H9 (cell line): Measurements from ENCODE around the gene BRD3OS. TPM values are rescaled to one million over a fixed set of nuclear protein-coding genes. Genes with fewer than 3 reads are reported as not detected.

Experiments used
- DNase-seq: peaks from one replicate; pipeline ENCODE4 v3.0.0-alpha.2; 2017
- H2AFZ ChIP-seq: one replicate; pipeline ENCODE4 v1.6.1; 2013; ENCODE audit warnings: mild to moderate bottlenecking, low read length, control low read depth, moderate library complexity
- H2AK5ac ChIP-seq: 2 replicates; pipeline ENCODE4 v1.6.1; 2013; ENCODE audit warnings: low read length, control low read depth, mixed read lengths; ENCODE audit not compliant: insufficient read length
- H2BK120ac ChIP-seq: one replicate; pipeline ENCODE4 v1.6.1; 2013; ENCODE audit warnings: low read depth, mild to moderate bottlenecking, low read length, control low read depth, inconsistent platforms; ENCODE audit not compliant: poor library complexity, severe bottlenecking
- H2BK12ac ChIP-seq: 2 replicates; pipeline ENCODE4 v1.6.1; 2013; ENCODE audit warnings: low read length, control low read depth, mixed read lengths, low read depth; ENCODE audit not compliant: insufficient read length
- H2BK15ac ChIP-seq: 2 replicates; pipeline ENCODE4 v1.6.1; 2013; ENCODE audit warnings: low read depth, low read length, control low read depth
- H2BK20ac ChIP-seq: one replicate; pipeline ENCODE4 v1.6.1; 2013; ENCODE audit warnings: low read depth, mild to moderate bottlenecking, low read length, control low read depth, inconsistent platforms; ENCODE audit not compliant: poor library complexity, severe bottlenecking
- H2BK5ac ChIP-seq: 2 replicates; pipeline ENCODE4 v1.6.1; 2013; ENCODE audit warnings: low read length, control low read depth, mixed read lengths; ENCODE audit not compliant: insufficient read length
- H3K14ac ChIP-seq: 2 replicates; pipeline ENCODE4 v1.6.1; 2013; ENCODE audit warnings: low read length, control low read depth; ENCODE audit not compliant: insufficient read depth
- H3K18ac ChIP-seq: 2 replicates; pipeline ENCODE4 v1.6.1; 2013; ENCODE audit warnings: low read depth, mild to moderate bottlenecking, mixed read lengths, low read length, control low read depth; ENCODE audit not compliant: insufficient read length
- H3K23ac ChIP-seq: 2 replicates; pipeline ENCODE4 v1.6.1; 2013; ENCODE audit warnings: low read length, control low read depth, mixed read lengths, low read depth; ENCODE audit not compliant: insufficient read length
- H3K23me2 ChIP-seq: 2 replicates; pipeline ENCODE4 v1.6.1; 2013; ENCODE audit warnings: low read depth, mild to moderate bottlenecking, mixed read lengths, low read length, control low read depth; ENCODE audit not compliant: insufficient read length, poor library complexity, severe bottlenecking
- H3K27ac ChIP-seq: 2 replicates; pipeline ENCODE4 v1.5.1; 2013; ENCODE audit warnings: low read length, control low read depth, mixed read lengths, low read depth; ENCODE audit not compliant: insufficient read length
- H3K27me3 ChIP-seq: 2 replicates; pipeline ENCODE4 v1.6.1; 2013; ENCODE audit warnings: low read length, control low read depth, inconsistent platforms; ENCODE audit not compliant: insufficient read depth
- H3K4ac ChIP-seq: 2 replicates; pipeline ENCODE4 v1.6.1; 2013; ENCODE audit warnings: low read depth, mild to moderate bottlenecking, control low read depth, inconsistent platforms, low read length, moderate library complexity
- H3K4me1 ChIP-seq: 2 replicates; pipeline ENCODE4 v1.6.1; 2013; ENCODE audit warnings: low read length, control low read depth, inconsistent platforms; ENCODE audit not compliant: insufficient read depth
- H3K4me2 ChIP-seq: 2 replicates; pipeline ENCODE4 v1.6.1; 2013; ENCODE audit warnings: low read length, control low read depth, mixed read lengths; ENCODE audit not compliant: insufficient read length, insufficient read depth
- H3K56ac ChIP-seq: 2 replicates; pipeline ENCODE4 v1.6.1; 2013; ENCODE audit warnings: low read depth, mild to moderate bottlenecking, mixed read lengths, low read length, control low read depth; ENCODE audit not compliant: insufficient read length
- H3K79me1 ChIP-seq: 2 replicates; pipeline ENCODE4 v1.6.1; 2013; ENCODE audit warnings: low read depth, mild to moderate bottlenecking, moderate library complexity, low read length, control low read depth, inconsistent platforms; ENCODE audit not compliant: insufficient read depth, poor library complexity, severe bottlenecking
- H3K79me2 ChIP-seq: 2 replicates; pipeline ENCODE4 v1.6.1; 2013; ENCODE audit warnings: low read length, control low read depth, inconsistent platforms; ENCODE audit not compliant: insufficient read depth
- H3K9ac ChIP-seq: 2 replicates; pipeline ENCODE4 v1.6.1; 2013; ENCODE audit warnings: low read length, control low read depth, mixed read lengths; ENCODE audit not compliant: insufficient read length; ENCODE audit errors: extremely low read depth
- H3K9me3 ChIP-seq: one replicate; pipeline ENCODE4 v1.6.1; 2013; ENCODE audit warnings: low read depth, low read length, inconsistent platforms; ENCODE audit not compliant: control insufficient read depth
- H3T11ph ChIP-seq: one replicate; pipeline ENCODE4 v1.6.1; 2013; ENCODE audit warnings: mild to moderate bottlenecking, low read length, control low read depth, inconsistent platforms
- H4K20me1 ChIP-seq: one replicate; pipeline ENCODE4 v1.6.1; 2013; ENCODE audit not compliant: control insufficient read depth, insufficient read length, insufficient read depth
- H4K5ac ChIP-seq: 2 replicates; pipeline ENCODE4 v1.6.1; 2013; ENCODE audit warnings: low read depth, mild to moderate bottlenecking, mixed read lengths, low read length, control low read depth; ENCODE audit not compliant: insufficient read length
- H4K8ac ChIP-seq: replicated peaks from 2 replicates; pipeline ENCODE4 v1.6.1; 2013; ENCODE audit warnings: low read length, control low read depth, mixed read lengths, low read depth; ENCODE audit not compliant: insufficient read length
- H4K91ac ChIP-seq: 2 replicates; pipeline ENCODE4 v1.6.1; 2013; ENCODE audit warnings: low read depth, mild to moderate bottlenecking, moderate library complexity, mixed read lengths, low read length, control low read depth; ENCODE audit not compliant: insufficient read length
- H3K27ac Mint-ChIP-seq, 3 experiments: 2 replicates in 2 of 3; 3 replicates in 1 of 3; pipeline ENCODE4 v1.8.0; 2020 to 2021; ENCODE audit warnings: mixed read lengths in 3 of 3, mild to moderate bottlenecking in 1 of 3, moderate library complexity in 1 of 3
- H3K27me3 Mint-ChIP-seq: 2 replicates; pipeline ENCODE4 v1.8.0; 2021; ENCODE audit warnings: low read depth, mild to moderate bottlenecking, moderate library complexity, mixed read lengths
- H3K36me3 Mint-ChIP-seq, 3 experiments: 2 replicates in 2 of 3; 3 replicates in 1 of 3; pipeline ENCODE4 v1.8.0; 2020 to 2021; ENCODE audit warnings: low read depth in 3 of 3, mixed read lengths in 3 of 3; ENCODE audit not compliant: insufficient read depth in 1 of 3
- H3K4me1 Mint-ChIP-seq, 2 experiments: 2 replicates each; pipeline ENCODE4 v1.8.0; 2020; ENCODE audit warnings: mixed read lengths in 2 of 2
- H3K4me3 Mint-ChIP-seq, 2 experiments: 2 replicates in 1 of 2; 3 replicates in 1 of 2; pipeline ENCODE4 v1.8.0; 2020 to 2021; ENCODE audit warnings: mild to moderate bottlenecking in 2 of 2, mixed read lengths in 2 of 2, moderate library complexity in 1 of 2
- H3K9me3 Mint-ChIP-seq, 2 experiments: 2 replicates in 1 of 2; 3 replicates in 1 of 2; pipeline ENCODE4 v1.8.0; 2020; ENCODE audit warnings: mild to moderate bottlenecking in 2 of 2, mixed read lengths in 2 of 2, moderate library complexity in 1 of 2
- CTCF ChIP-seq: fragments of 200-600 bp; sonication (generic); conservative IDR thresholded peaks from 3 replicates; pipeline ENCODE4 v1.8.0; 2021; ENCODE audit warnings: antibody characterized with exemption, mild to moderate bottlenecking
- WGBS: extraction: QIAGEN DNeasy Blood & Tissue Kit; methylation state at CpG from one replicate; pipeline ENCODE4 v1.1.7; 2013; ENCODE audit warnings: missing lambda C conversion rate, low lambda C conversion rate, mixed read lengths; ENCODE audit not compliant: insufficient read length; ENCODE audit errors: extremely low coverage; 5-methylcytosine and 5-hydroxymethylcytosine counted together
- total RNA-seq: library from RNA; stranded (reverse); gene quantifications from 2 replicates; pipeline ENCODE4 v1.2.1, GENCODE V29; 2021

BRD3OS gene
- total RNA-seq, 1 experiment from 2014 or later, result 16.4 TPM

- no peak overlapping the region for H3K14ac ChIP-seq
- Mint-ChIP-seq H3K4me3 (no peak overlapping the region), H3K4me1 (peaks cover 8 to 13% of the 10 kb centered on the region in 2 experiments), H3K9me3 (no peaks in the 10 kb centered on the region), H3K36me3 (peaks cover 4 to 34% (median 34%) of the 10 kb centered on the region in 3 experiments; a peak in 5 of 7 replicates), H3K27me3 (peaks cover 2% of the 10 kb centered on the region), H3K27ac (peak overlapping the region in 1 of 3 experiments; percentile 80; a peak in 1 of 7 replicates)
- no peak overlapping the region for H2BK15ac ChIP-seq
- no peak overlapping the region for H2BK120ac ChIP-seq
- H2BK12ac ChIP-seq, result no peak overlapping the region
- no peaks in the 10 kb centered on the region for H3K79me1 ChIP-seq
- no peak for DNase-seq
- no peak overlapping the region for H3K9ac ChIP-seq
- no peak overlapping the region for H3K56ac ChIP-seq
- H3K4me2 ChIP-seq, result no peak overlapping the region
- no CpG with 5 or more reads among the region's 21 CpGs for WGBS
- H3K4me1 ChIP-seq, result no peaks in the 10 kb centered on the region
- no peaks in the 10 kb centered on the region for H3K79me2 ChIP-seq
- no peaks in the 10 kb centered on the region for H4K20me1 ChIP-seq
- H2BK5ac ChIP-seq, result no peak overlapping the region
- H3T11ph ChIP-seq, result no peak overlapping the region
- H4K8ac ChIP-seq, result no peak overlapping the region
- H4K91ac ChIP-seq, result no peak overlapping the region
- no peak overlapping the region for H3K23ac ChIP-seq
- no peaks in the 10 kb centered on the region for H3K9me3 ChIP-seq
- no peak overlapping the region for H3K4ac ChIP-seq
- peaks cover 5% of the 10 kb centered on the region for H3K23me2 ChIP-seq
- no peaks in the 10 kb centered on the region for H3K27me3 ChIP-seq
- no peak overlapping the region for H2AK5ac ChIP-seq
- no peak overlapping the region for H2BK20ac ChIP-seq
- H2AFZ ChIP-seq, result no peak overlapping the region
- no peak overlapping the region for H3K18ac ChIP-seq
- H4K5ac ChIP-seq, result no peak overlapping the region
- no peak for TF ChIP-seq CTCF
- H3K27ac ChIP-seq, result no peak overlapping the region
Measured at GRCh38 chr9:134029248-134030226, 4.3 kb downstream of the BRD3OS start.
